GM19193 (cell line): ENCODE measurements around the gene IL36RN.

Source experiments
- POLR2A ChIP-seq: IDR thresholded peaks from 4 replicates; pipeline ENCODE4 v1.6.1; 2011; ENCODE audit not compliant: insufficient read depth, insufficient read length; ENCODE audit errors: extremely low read depth

The IL36RN gene

DNA sequence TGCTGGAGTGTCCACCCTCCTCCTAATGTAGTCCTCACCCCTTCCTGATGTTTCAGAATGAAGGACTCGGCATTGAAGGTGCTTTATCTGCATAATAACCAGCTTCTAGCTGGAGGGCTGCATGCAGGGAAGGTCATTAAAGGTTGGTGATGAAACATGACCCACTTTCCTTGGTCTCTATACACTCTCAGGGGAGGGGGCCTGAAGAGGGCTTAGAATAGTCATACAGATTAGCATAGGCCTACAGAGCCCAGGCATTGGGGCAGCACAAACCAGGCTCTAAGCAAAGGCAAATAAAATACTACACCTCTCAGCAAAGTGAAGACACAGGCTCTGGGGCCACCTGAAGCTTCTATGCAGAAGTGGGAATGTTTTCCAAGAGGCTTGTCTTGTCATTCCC lies 1.8 kb downstream of the IL36RN start:
- no peak for TF ChIP-seq POLR2A

- TF ChIP-seq POLR2A = no peak
Measured at GRCh38 chr2:113061241-113061640, 2.2 kb downstream of the IL36RN start.

DNA sequence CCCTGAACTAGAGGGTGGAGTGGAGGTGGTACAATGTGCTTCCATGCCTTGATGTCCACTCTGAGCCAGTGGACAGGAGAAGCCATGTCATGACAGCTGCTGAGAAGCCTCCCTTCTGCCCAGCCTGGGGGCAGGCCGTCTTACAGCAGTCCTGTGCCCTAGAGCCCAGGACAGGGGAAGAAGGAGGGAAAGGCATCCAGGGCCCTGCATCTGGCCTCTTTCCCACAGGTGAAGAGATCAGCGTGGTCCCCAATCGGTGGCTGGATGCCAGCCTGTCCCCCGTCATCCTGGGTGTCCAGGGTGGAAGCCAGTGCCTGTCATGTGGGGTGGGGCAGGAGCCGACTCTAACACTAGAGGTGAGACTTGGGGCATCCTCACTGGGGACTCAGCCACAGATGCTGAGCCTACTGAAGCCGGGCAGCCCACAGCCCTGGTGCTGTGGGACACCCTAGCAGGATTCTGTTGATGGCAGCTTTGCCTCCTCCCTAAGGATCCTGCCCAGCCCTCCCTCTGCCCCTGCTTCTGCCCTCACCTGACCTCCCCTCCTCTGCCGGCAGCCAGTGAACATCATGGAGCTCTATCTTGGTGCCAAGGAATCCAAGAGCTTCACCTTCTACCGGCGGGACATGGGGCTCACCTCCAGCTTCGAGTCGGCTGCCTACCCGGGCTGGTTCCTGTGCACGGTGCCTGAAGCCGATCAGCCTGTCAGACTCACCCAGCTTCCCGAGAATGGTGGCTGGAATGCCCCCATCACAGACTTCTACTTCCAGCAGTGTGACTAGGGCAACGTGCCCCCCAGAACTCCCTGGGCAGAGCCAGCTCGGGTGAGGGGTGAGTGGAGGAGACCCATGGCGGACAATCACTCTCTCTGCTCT lies 3.1 kb downstream of the IL36RN start:
- TF ChIP-seq POLR2A = no peak

DNA sequence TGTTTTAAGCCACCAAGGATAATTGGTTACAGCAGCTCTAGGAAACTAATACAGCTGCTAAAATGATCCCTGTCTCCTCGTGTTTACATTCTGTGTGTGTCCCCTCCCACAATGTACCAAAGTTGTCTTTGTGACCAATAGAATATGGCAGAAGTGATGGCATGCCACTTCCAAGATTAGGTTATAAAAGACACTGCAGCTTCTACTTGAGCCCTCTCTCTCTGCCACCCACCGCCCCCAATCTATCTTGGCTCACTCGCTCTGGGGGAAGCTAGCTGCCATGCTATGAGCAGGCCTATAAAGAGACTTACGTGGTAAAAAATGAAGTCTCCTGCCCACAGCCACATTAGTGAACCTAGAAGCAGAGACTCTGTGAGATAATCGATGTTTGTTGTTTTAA lies 5.3 kb downstream of the IL36RN start:
- no peak for TF ChIP-seq POLR2A

GRCh38 chr2:113064898-113065297 lies 5.9 kb downstream of the IL36RN start:
- TF ChIP-seq POLR2A = no peak

DNA sequence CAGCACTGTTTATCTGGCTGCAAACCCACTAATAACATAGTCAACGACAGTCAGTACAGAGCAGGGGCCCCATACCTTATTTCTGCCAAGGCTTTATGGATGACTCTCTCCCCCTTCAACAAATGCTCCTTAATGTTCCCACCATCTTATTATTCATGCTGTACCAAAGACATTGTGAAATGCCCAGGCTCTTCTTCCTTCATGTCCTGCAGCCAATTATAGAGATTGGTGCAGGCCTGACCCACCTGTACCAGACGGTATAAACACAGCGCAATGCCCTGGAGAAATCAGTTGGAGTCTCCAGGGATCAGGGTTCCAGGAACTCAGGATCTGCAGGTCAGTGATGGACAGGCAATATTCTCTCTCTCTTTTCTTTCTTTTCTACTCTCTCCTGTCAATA lies 8.7 kb downstream of the IL36RN start, which contains the start of gene IL1F10:
Gene IL1F10, plus strand, starts transcription at position 290 of the 400 bp plus-strand sequence. CDS start 4,769 bp downstream, outside the sequence.
- no peak for TF ChIP-seq POLR2A

DNA sequence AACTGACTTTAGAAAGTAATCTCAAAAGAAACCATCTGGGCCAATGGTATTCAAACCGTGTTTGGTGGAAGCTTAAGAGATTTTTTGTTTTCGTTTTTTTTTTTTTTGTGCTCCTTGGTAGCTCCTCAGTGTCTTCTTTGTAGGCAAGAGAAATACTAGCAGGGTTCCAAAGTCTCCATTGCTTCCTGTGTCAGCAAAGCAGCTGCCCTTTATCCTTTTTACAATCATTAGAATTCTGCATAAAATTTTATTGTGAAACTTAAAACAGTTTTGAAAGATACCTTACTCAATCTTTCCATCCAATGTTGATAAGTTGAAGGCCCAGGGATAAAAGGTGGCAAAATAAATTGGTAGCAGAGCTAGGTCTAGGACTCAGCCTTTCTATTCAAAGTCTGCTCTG lies 9.3 kb downstream of the IL36RN start:
- TF ChIP-seq POLR2A = no peak

GRCh38 chr2:113068706-113069485 lies 9.9 kb downstream of the IL36RN start:
- no peak for TF ChIP-seq POLR2A

DNA sequence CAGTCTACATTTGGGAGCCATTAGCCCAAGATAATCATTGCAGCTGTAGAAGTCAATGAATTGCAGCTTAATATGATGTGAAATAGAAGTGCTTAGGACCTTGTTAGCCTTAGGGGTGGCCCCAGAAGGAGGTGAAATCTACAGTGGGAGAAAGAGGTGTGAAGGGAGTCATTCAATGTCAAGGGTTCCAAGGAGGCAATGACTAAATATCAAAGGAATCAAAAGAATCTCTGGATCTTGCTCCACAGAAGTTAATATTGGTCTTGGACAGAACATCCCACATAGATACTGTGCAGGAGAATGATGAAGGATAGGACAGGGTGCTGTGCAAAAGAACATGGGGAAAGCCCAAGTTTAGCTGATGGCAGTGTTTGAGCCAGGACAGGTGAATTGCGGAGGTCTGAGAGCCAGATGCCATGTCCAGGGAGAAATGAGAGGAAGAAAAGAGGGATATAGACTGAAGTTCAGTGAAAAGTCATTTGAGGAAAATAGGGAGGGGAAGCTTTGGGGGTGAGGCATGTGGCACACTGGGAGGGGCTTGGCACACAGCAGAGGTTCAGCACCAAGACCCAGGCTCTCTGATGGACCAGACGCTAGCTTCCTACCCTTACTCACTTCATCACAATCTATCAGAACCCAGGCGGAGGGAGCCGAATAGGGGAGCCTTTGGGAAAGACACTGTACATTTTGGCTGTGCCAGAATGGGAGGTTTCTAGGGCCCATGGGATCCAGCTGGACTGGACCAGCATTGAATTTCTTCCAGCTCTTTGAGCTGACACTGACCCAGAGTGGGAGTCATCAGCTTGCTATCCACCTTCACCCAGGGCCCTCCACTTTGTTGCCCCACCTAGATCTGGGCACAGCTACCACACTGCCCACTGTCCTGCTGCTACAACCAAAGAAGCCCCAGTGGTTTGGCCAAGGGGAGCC lies 10.9 kb downstream of the IL36RN start:
- no peak for TF ChIP-seq POLR2A

DNA sequence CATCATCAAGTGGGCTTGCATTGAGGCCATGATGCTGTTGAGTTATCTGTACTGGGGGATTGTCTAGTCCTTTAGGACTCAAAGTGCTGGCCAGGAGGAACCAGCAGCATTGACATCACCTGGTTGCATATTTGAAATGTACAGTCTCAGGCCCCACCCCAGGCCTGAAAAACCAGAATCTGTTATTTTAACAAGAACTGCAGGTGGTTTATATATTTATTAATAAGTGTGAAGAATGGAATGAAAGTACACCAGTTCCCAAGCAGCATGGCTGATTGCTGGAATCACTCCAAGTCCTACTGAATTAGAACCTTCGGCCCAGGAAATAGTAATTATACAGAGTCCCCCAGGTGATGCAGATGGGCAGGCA lies 11.6 kb downstream of the IL36RN start:
- no peak for TF ChIP-seq POLR2A

GRCh38 chr2:113072584-113072983 lies 13.6 kb downstream of the IL36RN start:
- no peak for TF ChIP-seq POLR2A

GRCh38 chr2:113073325-113073834 lies 14.4 kb downstream of the IL36RN start:
- no peak for TF ChIP-seq POLR2A

GRCh38 chr2:113075030-113075429 lies 16.0 kb downstream of the IL36RN start:
- TF ChIP-seq POLR2A = no peak

GRCh38 chr2:113075600-113075999 lies 16.6 kb downstream of the IL36RN start:
- TF ChIP-seq POLR2A = no peak
